ENCODE measurements around the gene SLX9. TPM values are rescaled to one million over a fixed set of nuclear protein-coding genes. Genes with fewer than 3 reads are reported as not detected.
A peak's percentile ranks its signal among the peaks of the same experiment; 100 is the strongest.

The SLX9 gene
- total RNA-seq, 1 donor from 2014 or later: 8.3 TPM

DNA sequence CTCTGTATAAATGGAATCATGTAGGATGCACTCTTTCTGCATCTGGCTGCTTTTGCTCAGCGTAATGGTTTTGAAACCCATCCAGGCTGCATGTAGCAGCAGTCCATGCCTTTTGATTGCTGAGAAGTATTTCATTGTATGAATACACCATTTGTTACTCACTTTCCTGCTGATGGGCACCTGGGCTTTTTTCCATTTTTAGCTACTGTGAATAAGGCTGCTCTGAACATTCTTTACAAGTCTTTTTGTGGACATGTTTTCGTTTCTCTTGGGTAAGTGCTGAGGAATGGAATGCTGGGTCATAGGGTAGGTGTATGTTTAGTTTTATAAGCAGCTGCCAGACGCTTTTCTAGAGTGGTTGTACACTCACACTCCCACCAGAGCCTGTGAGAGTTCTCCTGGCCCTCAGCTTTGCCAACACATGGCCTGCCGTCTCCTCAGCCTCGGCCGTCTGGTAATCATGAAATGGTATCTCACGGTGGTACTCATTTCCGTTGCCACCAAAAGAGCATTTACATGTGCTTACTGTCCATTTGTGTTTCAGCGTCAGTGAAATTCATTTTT, 22.7 kb downstream of the SLX9 start:
- Histone ChIP-seq H3K4me3 (no peak overlapping the region), H3K36me3 (no peaks in the 10 kb centered on the region), H3K4me1 (peaks cover 42% of the 10 kb centered on the region), H3K27ac (peak overlapping the region; percentile 14), H3K27me3 (no peaks in the 10 kb centered on the region), H3K9me3 (no peaks in the 10 kb centered on the region)
- TF ChIP-seq POLR2A (IDR thresholded peaks at IDR 0.05): no peak
- TF ChIP-seq, protein P1, sequence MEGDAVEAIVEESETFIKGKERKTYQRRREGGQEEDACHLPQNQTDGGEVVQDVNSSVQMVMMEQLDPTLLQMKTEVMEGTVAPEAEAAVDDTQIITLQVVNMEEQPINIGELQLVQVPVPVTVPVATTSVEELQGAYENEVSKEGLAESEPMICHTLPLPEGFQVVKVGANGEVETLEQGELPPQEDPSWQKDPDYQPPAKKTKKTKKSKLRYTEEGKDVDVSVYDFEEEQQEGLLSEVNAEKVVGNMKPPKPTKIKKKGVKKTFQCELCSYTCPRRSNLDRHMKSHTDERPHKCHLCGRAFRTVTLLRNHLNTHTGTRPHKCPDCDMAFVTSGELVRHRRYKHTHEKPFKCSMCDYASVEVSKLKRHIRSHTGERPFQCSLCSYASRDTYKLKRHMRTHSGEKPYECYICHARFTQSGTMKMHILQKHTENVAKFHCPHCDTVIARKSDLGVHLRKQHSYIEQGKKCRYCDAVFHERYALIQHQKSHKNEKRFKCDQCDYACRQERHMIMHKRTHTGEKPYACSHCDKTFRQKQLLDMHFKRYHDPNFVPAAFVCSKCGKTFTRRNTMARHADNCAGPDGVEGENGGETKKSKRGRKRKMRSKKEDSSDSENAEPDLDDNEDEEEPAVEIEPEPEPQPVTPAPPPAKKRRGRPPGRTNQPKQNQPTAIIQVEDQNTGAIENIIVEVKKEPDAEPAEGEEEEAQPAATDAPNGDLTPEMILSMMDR (IDR thresholded peaks at IDR 0.05): no peak
- peak in 1 of 2 donors; percentile 67 for TF ChIP-seq POLR2AphosphoS5 (IDR thresholded peaks at IDR 0.05; ENCODE audit: insufficient read depth in 1 of 2, low read depth in 1 of 2)
- intact Hi-C loops (cut with DNase I): no loop called here
- DNase-seq (ENCODE audit: extremely low spot score in 2 of 2): no peak

DNA sequence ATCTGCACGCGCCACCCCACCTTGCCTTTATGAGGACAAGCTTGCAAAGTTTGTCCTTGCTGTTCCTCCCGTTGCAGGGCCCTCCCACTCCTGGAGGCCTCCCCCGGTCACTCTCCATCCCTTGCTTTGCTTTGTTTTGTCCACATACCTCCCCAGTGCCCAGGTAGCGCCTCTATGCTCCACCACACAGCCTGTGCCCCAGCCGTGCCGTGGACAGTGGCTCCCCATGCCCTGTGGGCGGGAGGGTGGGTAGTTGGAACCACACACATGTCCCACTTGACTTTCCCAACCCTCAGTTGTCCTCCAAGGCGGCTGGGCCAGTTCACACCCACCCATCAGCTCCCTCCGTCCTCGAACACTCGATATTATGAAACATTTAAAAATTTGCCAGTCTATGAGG, 24.6 kb downstream of the SLX9 start:
- no peak for TF ChIP-seq POLR2AphosphoS5 (IDR thresholded peaks at IDR 0.05; ENCODE audit: insufficient read depth in 1 of 2, low read depth in 1 of 2)
- TF ChIP-seq POLR2A (IDR thresholded peaks at IDR 0.05): no peak
- TF ChIP-seq, protein P1 (IDR thresholded peaks at IDR 0.05): no peak
- intact Hi-C loops (cut with DNase I): no loop called here

DNA sequence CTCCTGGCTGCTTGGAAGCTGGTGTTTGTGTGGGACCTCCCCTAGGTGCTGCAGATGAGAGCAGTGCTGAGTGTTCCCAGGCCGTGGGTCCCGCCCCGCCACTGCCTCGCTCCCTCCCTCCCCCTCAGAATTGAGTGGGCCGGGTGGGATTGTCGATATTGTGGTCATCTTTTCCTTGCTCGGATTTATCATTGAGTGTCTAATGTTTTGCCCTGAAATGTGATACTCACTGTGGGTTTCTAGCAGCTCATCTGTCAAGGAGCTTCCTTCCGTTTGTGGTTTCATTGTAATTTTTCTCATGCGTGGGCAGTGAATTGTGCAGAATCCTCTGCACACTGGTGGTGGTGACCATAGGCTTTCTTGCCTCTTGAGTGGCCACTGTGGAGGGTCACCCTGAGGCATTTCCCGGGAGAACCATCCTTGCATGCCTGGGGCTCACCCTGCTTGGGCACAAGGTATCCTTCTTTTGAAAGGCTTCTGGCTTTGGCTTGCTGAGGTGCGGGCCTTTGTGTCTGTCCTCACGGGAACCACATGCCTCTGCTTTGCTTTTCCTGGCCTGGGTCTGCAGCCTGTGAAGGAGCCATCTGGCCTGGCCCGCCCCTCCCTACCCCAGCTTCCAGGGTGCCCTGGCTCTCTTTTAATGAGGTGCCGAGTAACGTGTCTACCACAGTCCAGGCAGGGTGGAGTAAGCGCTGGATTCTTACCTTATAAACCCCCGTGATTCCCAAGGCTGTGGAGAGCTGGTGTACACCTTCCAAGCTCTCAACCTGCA, 25.6 kb downstream of the SLX9 start:
- TF ChIP-seq POLR2A (IDR thresholded peaks at IDR 0.05) (no peak), POLR2AphosphoS5 (IDR thresholded peaks at IDR 0.05; ENCODE audit: insufficient read depth in 1 of 2, low read depth in 1 of 2) (no peak)
- TF ChIP-seq, protein P1 (IDR thresholded peaks at IDR 0.05): no peak
- intact Hi-C loops (cut with DNase I): no loop called here
- H3K4me3 ChIP-seq: no peak overlapping the region
- H3K4me1 ChIP-seq: peaks cover 23% of the 10 kb centered on the region
- H3K9me3 ChIP-seq: no peaks in the 10 kb centered on the region
- peaks cover 0 to 8% of the 10 kb centered on the region in 2 donors for H3K36me3 ChIP-seq
- H3K27ac ChIP-seq: no peak overlapping the region
- no peak for DNase-seq (ENCODE audit: extremely low spot score in 2 of 2)
- no peaks in the 10 kb centered on the region for H3K27me3 ChIP-seq

More for the DNA sequence above, 24.6 kb downstream of the SLX9 start:
- Histone ChIP-seq H3K36me3 (peaks cover 0 to 4% of the 10 kb centered on the region in 2 donors), H3K27ac (no peak overlapping the region), H3K4me1 (peaks cover 32% of the 10 kb centered on the region), H3K9me3 (no peaks in the 10 kb centered on the region), H3K4me3 (no peak overlapping the region), H3K27me3 (no peaks in the 10 kb centered on the region)
- no peak for DNase-seq (ENCODE audit: extremely low spot score in 2 of 2)

DNA sequence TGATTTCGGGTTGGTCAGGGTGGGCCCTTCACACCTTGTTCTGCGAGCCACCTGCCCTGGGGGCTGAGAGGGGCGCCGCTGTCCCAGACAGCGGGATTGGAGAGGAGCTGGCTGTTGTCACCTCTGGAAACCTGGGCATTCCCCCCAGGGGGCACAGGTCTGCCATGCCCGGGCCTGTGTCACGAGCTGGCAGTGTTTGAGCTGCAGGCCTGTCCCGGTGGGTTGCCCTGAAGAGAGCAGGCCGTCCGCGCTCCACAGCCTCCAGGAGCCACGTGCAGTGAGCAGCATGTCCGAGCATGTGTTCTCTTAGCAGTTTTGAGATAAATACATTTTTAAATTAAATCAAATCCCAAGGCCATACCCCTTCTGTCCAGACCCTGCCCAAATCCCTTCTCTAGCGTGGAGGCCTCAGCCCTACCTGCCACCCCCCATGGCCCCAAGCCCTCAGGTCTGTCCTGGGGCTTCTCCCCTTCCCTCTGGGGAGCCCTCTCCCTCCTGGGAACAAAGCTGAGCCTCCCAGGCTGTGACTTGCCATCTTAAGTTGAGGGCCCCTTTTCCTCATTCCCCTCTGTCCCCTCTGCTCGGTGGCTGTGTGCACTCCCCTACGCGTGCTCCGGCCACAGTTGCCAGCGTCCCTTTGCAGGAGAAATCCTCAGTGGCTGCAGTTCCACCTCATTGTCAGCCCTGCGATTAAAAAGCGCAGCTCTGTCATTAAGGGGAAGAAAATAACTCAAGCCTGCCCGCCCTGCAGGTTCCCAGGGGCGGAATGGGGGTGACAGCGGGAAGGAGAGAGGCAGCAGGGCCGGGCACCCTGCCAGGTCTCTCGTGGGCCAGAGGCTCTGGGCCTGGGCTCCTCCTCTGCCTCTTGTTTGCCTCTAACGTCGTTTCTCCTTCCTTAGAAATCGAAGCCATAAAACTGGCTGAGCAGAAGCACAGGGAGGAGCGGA, 26.6 kb downstream of the SLX9 start:
- DNase-seq (ENCODE audit: extremely low spot score in 2 of 2): no peak
- Histone ChIP-seq H3K27ac (peak overlapping the region; percentile 30), H3K27me3 (no peaks in the 10 kb centered on the region), H3K4me1 (peaks cover 23% of the 10 kb centered on the region), H3K9me3 (no peaks in the 10 kb centered on the region), H3K4me3 (peak overlapping the region; percentile 5 to 27), H3K36me3 (peaks cover 0 to 8% of the 10 kb centered on the region in 2 donors)
- intact Hi-C loops (cut with DNase I): no loop called here
- TF ChIP-seq, protein P1 (IDR thresholded peaks at IDR 0.05): no peak
- TF ChIP-seq POLR2AphosphoS5 (IDR thresholded peaks at IDR 0.05; ENCODE audit: insufficient read depth in 1 of 2, low read depth in 1 of 2) (no peak), POLR2A (IDR thresholded peaks at IDR 0.05) (no peak)
